K562 (cell line): ENCODE data around the gene SPEG. TPM values are rescaled to one million over a fixed set of nuclear protein-coding genes. Genes with fewer than 3 reads are reported as not detected.

Experiments
- ATAC-seq: fragments of 200-7000 bp; cut with Tn5 transposase; 3 replicates; pipeline ENCODE4 v1.9.1; 2020; ENCODE audit warnings: moderate library complexity
- BruUV-seq: library from RNA; stranded (reverse); fragments of 400-500 nt; replicated peaks from 2 replicates; lab custom pipeline; 2021; lab: Mats Ljungman, UMichigan
- CTCF ChIA-PET: fragments of 300-600 bp; formaldehyde crosslinking; extraction: SDS; loops from one replicate; lab custom pipeline; 2021; ENCODE audit warnings: low intra/inter-chr PET ratio; lab: Yijun Ruan, JAX
- POLR2A ChIA-PET: fragments of 300-600, 350-650 bp; sonication (Branson Sonifier 250); formaldehyde crosslinking; extraction: SDS; loops from one replicate; lab custom pipeline; 2021; ENCODE audit warnings: antibody characterized with exemption, inconsistent platforms; lab: Yijun Ruan, JAX
- DNase-seq, 4 experiments: peaks; one replicate each; pipeline versions ENCODE4 v3.0.0 to v3.0.0-alpha.2; 2011 to 2018; ENCODE audit warnings: low spot score in 3 of 4, mixed read lengths in 3 of 4; ENCODE audit errors: extremely low read depth in 1 of 4
- FAIRE-seq: peaks from 2 replicates; lab custom pipeline; 2011; peaks lifted over from hg19 to GRCh38; lab: Jason Lieb, UNC
- H2AFZ ChIP-seq: 2 replicates; pipeline ENCODE4 v1.6.0; 2011; ENCODE audit warnings: low read depth, low read length, control low read depth, inconsistent platforms
- H3K27ac ChIP-seq: fragments of 200-600 bp; 3 replicates; pipeline ENCODE4 v1.8.0; 2011; ENCODE audit warnings: low read depth, mild to moderate bottlenecking, control low read depth, inconsistent platforms, low read length, moderate library complexity, mixed read lengths; ENCODE audit errors: extremely low read depth
- H3K27me3 ChIP-seq, 2 experiments: fragments of 300-600 bp in 1 of 2; 2 replicates in 1 of 2; 3 replicates in 1 of 2; pipeline versions ENCODE4 v1.6.0 to v1.8.0; 2011; ENCODE audit warnings: inconsistent platforms in 2 of 2, low read length in 2 of 2, mild to moderate bottlenecking in 1 of 2, mixed read lengths in 1 of 2, moderate library complexity in 1 of 2; ENCODE audit not compliant: control insufficient read depth in 2 of 2, insufficient read depth in 2 of 2
- H3K36me3 ChIP-seq: fragments of 300-600 bp; 3 replicates; pipeline ENCODE4 v1.8.0; 2011; ENCODE audit warnings: mild to moderate bottlenecking, low read length, inconsistent platforms; ENCODE audit not compliant: control insufficient read depth, insufficient read depth
- H3K4me1 ChIP-seq, 2 experiments: fragments of 200-600 bp in 1 of 2; replicated peaks in 1 of 2; 2 replicates in 1 of 2; 3 replicates in 1 of 2; pipeline versions ENCODE4 v1.5.1 to v1.8.0; 2011; ENCODE audit warnings: inconsistent platforms in 2 of 2, low read length in 2 of 2, mild to moderate bottlenecking in 1 of 2, mixed read lengths in 1 of 2, moderate library complexity in 1 of 2; ENCODE audit not compliant: control insufficient read depth in 2 of 2, insufficient read depth in 2 of 2
- H3K4me2 ChIP-seq: 2 replicates; pipeline ENCODE4 v1.6.1; 2011; ENCODE audit warnings: low read length, control low read depth, inconsistent platforms, mixed read lengths; ENCODE audit not compliant: insufficient read depth
- H3K4me3 ChIP-seq: fragments of 200-600 bp; sonication (generic), shearing (Covaris generic); 2 replicates; pipeline ENCODE4 v1.5.1; 2016; ENCODE audit warnings: control low read depth, inconsistent platforms
- H3K79me2 ChIP-seq: fragments of 200-600 bp; 3 replicates; pipeline ENCODE4 v1.8.0; 2011; ENCODE audit warnings: low read length, inconsistent platforms; ENCODE audit not compliant: control insufficient read depth, insufficient read depth
- H3K9ac ChIP-seq, 2 experiments: 2 replicates each; pipeline versions ENCODE4 v1.6.0 to v1.6.1; 2011; ENCODE audit warnings: low read depth in 2 of 2, low read length in 2 of 2, control low read depth in 1 of 2, inconsistent platforms in 1 of 2, mild to moderate bottlenecking in 1 of 2, mixed read lengths in 1 of 2; ENCODE audit not compliant: insufficient read depth in 1 of 2
- H3K9me1 ChIP-seq: one replicate; pipeline ENCODE4 v1.6.0; 2011; ENCODE audit warnings: inconsistent platforms, mild to moderate bottlenecking, low read length, moderate library complexity; ENCODE audit not compliant: control insufficient read depth, insufficient read depth
- H3K9me3 ChIP-seq: replicated peaks from 2 replicates; pipeline ENCODE4 v1.5.1; 2011; ENCODE audit warnings: low read depth, low read length, inconsistent platforms; ENCODE audit not compliant: control insufficient read depth, insufficient read depth
- H4K20me1 ChIP-seq: replicated peaks from 2 replicates; pipeline ENCODE4 v1.6.1; 2011; ENCODE audit warnings: low read length, inconsistent platforms, mixed read lengths; ENCODE audit not compliant: control insufficient read depth, insufficient read depth
- ARHGAP35 ChIP-seq: fragments of 450-650 bp; IDR thresholded peaks from 2 replicates; pipeline ENCODE4 v1.6.1; 2018; ENCODE audit not compliant: partially characterized antibody
- PHTF2 ChIP-seq: fragments of 250-450 bp; sonication (Bioruptor Pico); IDR thresholded peaks from 2 replicates; pipeline ENCODE4 v1.5.0; 2021; ENCODE audit warnings: mild to moderate bottlenecking
- ZNF280B ChIP-seq: fragments of 250-450 bp; sonication (Bioruptor Pico); IDR thresholded peaks from 2 replicates; pipeline ENCODE4 v1.5.1; 2021; ENCODE audit warnings: mild to moderate bottlenecking
- WGBS: fragments of 100-300 bp; shearing (Covaris generic); methylation state at CpG from one replicate; pipeline ENCODE4 v1.1.6; 2016; ENCODE audit warnings: low coverage, mixed read lengths; ENCODE audit not compliant: insufficient coverage; ENCODE audit errors: missing lambda C conversion rate; 5-methylcytosine and 5-hydroxymethylcytosine counted together
- in situ Hi-C: fragments of 300-500 bp; cut with MboI; formaldehyde crosslinking; loops from 4 replicates; pipeline ENCODE4 v1.15.0; 2018; ENCODE audit warnings: inconsistent platforms, mixed read lengths
- intact Hi-C: fragments of 100-400 bp; cut with micrococcal nuclease; formaldehyde crosslinking; loops from 2 replicates; pipeline ENCODE4 v1.14.2; 2022
- polyA plus RNA-seq, 8 experiments: library from polyadenylated mRNA; depleted of rRNA in 4 of 8; stranded (reverse) in 5 of 8; unstranded in 3 of 8; fragments of >200 nt; fragmentation: Nextera tagmentation in 2 of 8; fragmentation: Illumina TruSeq in 1 of 8; extraction: Ambion mirVana in 2 of 8; extraction: Trizol in 1 of 8; gene quantifications; 2 replicates each; pipeline versions ENCODE4 v1.2.1 to v1.2.3, GENCODE V29; 2011 to 2014; ENCODE audit warnings: inconsistent platforms in 1 of 8, missing spikeins in 1 of 8
- total RNA-seq, 7 experiments: library from RNA; depleted of rRNA in 6 of 7; stranded (reverse); fragments of >200 nt in 6 of 7; fragmentation: Illumina TruSeq in 2 of 7; extraction: Trizol in 2 of 7; gene quantifications; 2 replicates each; pipeline versions ENCODE4 v1.2.1 to v1.2.3, GENCODE V29; 2011 to 2021; ENCODE audit warnings: low replicate concordance in 1 of 7
- TF ChIP-seq, protein P1 (sequence below): IDR thresholded peaks from 2 replicates; pipeline ENCODE4 v1.6.1; 2012; ENCODE audit warnings: low read depth, low read length, improper control_type of control experiment, borderline replicate concordance
- TF ChIP-seq, protein P2 (sequence below): fragments of 250-450 bp; sonication (Bioruptor Pico); IDR thresholded peaks from 2 replicates; pipeline ENCODE4 v1.9.0; 2021; ENCODE audit warnings: mild to moderate bottlenecking

Gene SPEG
- total and polyA plus RNA-seq, 9 of the 15 experiments (the other 6 are each of a cell fraction or from before 2014, with no cell fraction given): 0.49 to 8.7 (median 3.0) TPM

- intact Hi-C loops (loop anchor here (5.0 kb wide), 2 partner anchors 77 to 242 kb away; no protein-coding TSS in a partner anchor), in situ Hi-C loops (loop anchor here (5.0 kb wide), 1 partner anchor 37 kb away; no protein-coding TSS in a partner anchor)
- H3K9me1 ChIP-seq: no peaks in the 10 kb centered on the region
- H3K36me3 ChIP-seq: no peaks in the 10 kb centered on the region
- no peaks in the 10 kb centered on the region for H3K9me3 ChIP-seq
- POLR2A ChIA-PET: interaction anchor here (0.6 to 0.8 kb wide), 2 partner anchors 11 to 100 kb away, joined by 3 to 5 read pairs; no protein-coding TSS in a partner anchor
- no peak overlapping the region for H3K4me3 ChIP-seq
- CTCF ChIA-PET: no interaction called here
- no peak for DNase-seq
- no peak overlapping the region; a peak in 1 of 4 replicates for H3K9ac ChIP-seq
- WGBS: 27% methylated on average over 6 of the region's 6 CpGs
- FAIRE-seq: no peak
- BruUV-seq: no TSS peak
- no peaks in the 10 kb centered on the region for H3K27me3 ChIP-seq
- H3K4me2 ChIP-seq: no peak overlapping the region
- no peak for TF ChIP-seq ARHGAP35
- TF ChIP-seq PHTF2 (CRISPR knock-in tag): no peak
- TF ChIP-seq, protein P1, sequence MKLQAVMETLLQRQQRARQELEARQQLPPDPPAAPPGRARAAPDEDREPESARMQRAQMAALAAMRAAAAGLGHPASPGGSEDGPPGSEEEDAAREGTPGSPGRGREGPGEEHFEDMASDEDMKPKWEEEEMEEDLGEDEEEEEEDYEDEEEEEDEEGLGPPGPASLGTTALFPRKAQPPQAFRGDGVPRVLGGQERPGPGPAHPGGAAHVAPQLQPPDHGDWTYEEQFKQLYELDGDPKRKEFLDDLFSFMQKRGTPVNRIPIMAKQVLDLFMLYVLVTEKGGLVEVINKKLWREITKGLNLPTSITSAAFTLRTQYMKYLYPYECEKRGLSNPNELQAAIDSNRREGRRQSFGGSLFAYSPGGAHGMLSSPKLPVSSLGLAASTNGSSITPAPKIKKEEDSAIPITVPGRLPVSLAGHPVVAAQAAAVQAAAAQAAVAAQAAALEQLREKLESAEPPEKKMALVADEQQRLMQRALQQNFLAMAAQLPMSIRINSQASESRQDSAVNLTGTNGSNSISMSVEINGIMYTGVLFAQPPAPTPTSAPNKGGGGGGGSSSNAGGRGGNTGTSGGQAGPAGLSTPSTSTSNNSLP: no peak
- TF ChIP-seq, protein P2, sequence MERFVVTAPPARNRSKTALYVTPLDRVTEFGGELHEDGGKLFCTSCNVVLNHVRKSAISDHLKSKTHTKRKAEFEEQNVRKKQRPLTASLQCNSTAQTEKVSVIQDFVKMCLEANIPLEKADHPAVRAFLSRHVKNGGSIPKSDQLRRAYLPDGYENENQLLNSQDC: no peak
- TF ChIP-seq ZNF280B (CRISPR knock-in tag): no peak
- no peak for ATAC-seq
- no peaks in the 10 kb centered on the region for H4K20me1 ChIP-seq
- peaks cover 8 to 10% of the 10 kb centered on the region in 2 experiments for H3K4me1 ChIP-seq
- H3K27ac ChIP-seq: no peak overlapping the region
- H3K79me2 ChIP-seq: no peaks in the 10 kb centered on the region
- 0 out of 2 replicates have a peak overlapping the region, but pooled peaks have one; percentile 45 for H2AFZ ChIP-seq
Observed at GRCh38 chr2:219400562-219400961, 34.1 kb upstream of the SPEG start.
